ENCODE measurements around the gene USP13. TPM values are rescaled to one million over a fixed set of nuclear protein-coding genes. Genes with fewer than 3 reads are reported as not detected.
"Not testable (repeated sequence)": the region's sequence is repeated elsewhere in the genome, so short reads cannot be mapped to it uniquely, and the experiment has no call there.

USP13 gene
- total RNA-seq, 1 donor from 2014 or later: 13.9 TPM

- Histone ChIP-seq H3K36me3 (peaks cover 52% of the 10 kb centered on the region), H3K27ac (no peak overlapping the region), H3K4me3 (no peak overlapping the region), H3K9me3 (no peaks in the 10 kb centered on the region), H3K27me3 (ENCODE audit: low read depth) (no peaks in the 10 kb centered on the region), H3K4me1 (no peaks in the 10 kb centered on the region)
- ATAC-seq (no peak), DNase-seq (no peak)
- TF ChIP-seq CTCF (IDR thresholded peaks at IDR 0.05): no peak
- intact Hi-C loops (cut with DNase I): no loop called here
These were observed 28.4 kb upstream of the USP13 start for GRCh38 chr3:179624451-179624850.

GRCh38 chr3:179630753-179631451 lies 21.9 kb upstream of the USP13 start:
- no peaks in the 10 kb centered on the region for H3K27me3 ChIP-seq (ENCODE audit: low read depth)
- ATAC-seq: no peak
- intact Hi-C loops (cut with DNase I): no loop called here

GRCh38 chr3:179640469-179640868 lies 12.4 kb upstream of the USP13 start:
- no peak for ATAC-seq
- intact Hi-C loops (cut with DNase I): no loop called here
- no peak for TF ChIP-seq CTCF (IDR thresholded peaks at IDR 0.05)

More at GRCh38 chr3:179630753-179631451, 21.9 kb upstream of the USP13 start:
- H3K4me1 ChIP-seq: no peaks in the 10 kb centered on the region
- no peaks in the 10 kb centered on the region for H3K9me3 ChIP-seq
- H3K4me3 ChIP-seq: no peak overlapping the region
- DNase-seq: no peak
- TF ChIP-seq CTCF (IDR thresholded peaks at IDR 0.05): no peak
- H3K27ac ChIP-seq: no peak overlapping the region
- peaks cover under 1% of the 10 kb centered on the region for H3K36me3 ChIP-seq

GRCh38 chr3:179642871-179643270 lies 10.0 kb upstream of the USP13 start:
- Histone ChIP-seq H3K27me3 (ENCODE audit: low read depth) (no peaks in the 10 kb centered on the region), H3K9me3 (no peaks in the 10 kb centered on the region), H3K4me3 (no peak overlapping the region), H3K36me3 (no peaks in the 10 kb centered on the region), H3K27ac (no peak overlapping the region), H3K4me1 (peaks cover 5% of the 10 kb centered on the region)
- intact Hi-C loops (cut with DNase I): no loop called here
- no peak for DNase-seq
- ATAC-seq: no peak
- TF ChIP-seq CTCF (IDR thresholded peaks at IDR 0.05): no peak

More at GRCh38 chr3:179640469-179640868, 12.4 kb upstream of the USP13 start:
- Histone ChIP-seq H3K27ac (no peak overlapping the region), H3K9me3 (no peaks in the 10 kb centered on the region), H3K4me1 (peaks cover 5% of the 10 kb centered on the region), H3K36me3 (no peaks in the 10 kb centered on the region), H3K27me3 (ENCODE audit: low read depth) (no peaks in the 10 kb centered on the region), H3K4me3 (no peak overlapping the region)
- DNase-seq: no peak

- H3K4me3 ChIP-seq; DNase-seq; ATAC-seq; H3K4me1 ChIP-seq; H3K27me3 ChIP-seq (ENCODE audit: low read depth); H3K9me3 ChIP-seq; intact Hi-C loops (cut with DNase I); H3K27ac ChIP-seq; H3K36me3 ChIP-seq: not testable (repeated sequence)
These were observed 9.0 kb upstream of the USP13 start for GRCh38 chr3:179643837-179644236.

GRCh38 chr3:179646177-179646576 lies 6.7 kb upstream of the USP13 start:
- Histone ChIP-seq H3K9me3 (no peaks in the 10 kb centered on the region), H3K4me1 (peaks cover 5% of the 10 kb centered on the region), H3K27me3 (ENCODE audit: low read depth) (no peaks in the 10 kb centered on the region), H3K36me3 (no peaks in the 10 kb centered on the region), H3K4me3 (no peak overlapping the region), H3K27ac (no peak overlapping the region)
- ATAC-seq (no peak), DNase-seq (no peak)
- TF ChIP-seq CTCF (IDR thresholded peaks at IDR 0.05): no peak
- intact Hi-C loops (cut with DNase I): no loop called here
